ENCODE measurements around the gene TXNDC11.

Gene TXNDC11

DNA sequence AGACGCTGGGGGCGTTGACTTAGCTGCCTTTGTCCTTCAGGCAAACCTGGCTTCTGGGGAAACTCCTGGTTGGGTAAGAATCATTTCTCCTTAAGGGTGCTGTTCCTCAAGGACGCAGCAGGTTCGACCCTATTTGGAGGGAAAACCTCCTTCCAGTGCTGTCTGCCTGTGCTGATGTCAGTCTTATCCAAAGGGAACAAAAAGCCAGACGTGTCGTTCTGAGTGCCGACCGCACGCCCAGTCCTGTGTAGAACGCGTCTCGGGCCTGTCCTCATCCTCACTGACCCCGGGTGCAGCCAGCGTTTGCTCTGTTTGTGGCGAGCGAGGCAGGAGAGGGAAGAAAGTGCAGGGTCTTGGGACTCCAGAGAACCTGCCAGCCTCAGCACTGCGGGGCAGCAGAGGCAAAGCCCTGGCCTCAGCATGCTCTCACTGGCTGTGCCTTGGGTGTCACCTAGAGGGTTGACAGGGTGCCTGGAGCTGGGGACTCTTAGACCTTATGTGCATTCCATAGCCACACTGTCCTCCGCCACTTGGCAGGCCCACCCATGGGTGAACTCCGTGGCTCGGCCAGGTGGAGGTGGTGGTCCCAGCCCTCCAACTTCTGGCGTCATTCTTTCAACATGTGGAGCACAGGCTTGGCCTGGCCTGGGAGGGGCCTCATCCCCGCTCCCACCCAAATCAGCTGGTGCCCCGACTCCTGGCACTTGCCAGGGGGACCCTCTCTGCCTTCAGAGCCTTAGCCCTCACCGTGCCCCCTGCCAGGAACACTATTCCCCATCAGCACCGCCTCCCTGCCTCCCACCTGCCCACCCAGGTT lies 68.4 kb downstream of the TXNDC11 start:
- no peak for DNase-seq

- no peak for DNase-seq
Measured at GRCh38 chr16:11673091-11674000, 69.3 kb downstream of the TXNDC11 start.

- no peak for DNase-seq
Measured at GRCh38 chr16:11672206-11673090, 70.2 kb downstream of the TXNDC11 start.

- DNase-seq: no peak
Measured at GRCh38 chr16:11671676-11672075, 71.0 kb downstream of the TXNDC11 start.

GRCh38 chr16:11671271-11671670 lies 71.4 kb downstream of the TXNDC11 start:
- DNase-seq: no peak

GRCh38 chr16:11670171-11671131 lies 72.2 kb downstream of the TXNDC11 start:
- no peak for DNase-seq

DNA sequence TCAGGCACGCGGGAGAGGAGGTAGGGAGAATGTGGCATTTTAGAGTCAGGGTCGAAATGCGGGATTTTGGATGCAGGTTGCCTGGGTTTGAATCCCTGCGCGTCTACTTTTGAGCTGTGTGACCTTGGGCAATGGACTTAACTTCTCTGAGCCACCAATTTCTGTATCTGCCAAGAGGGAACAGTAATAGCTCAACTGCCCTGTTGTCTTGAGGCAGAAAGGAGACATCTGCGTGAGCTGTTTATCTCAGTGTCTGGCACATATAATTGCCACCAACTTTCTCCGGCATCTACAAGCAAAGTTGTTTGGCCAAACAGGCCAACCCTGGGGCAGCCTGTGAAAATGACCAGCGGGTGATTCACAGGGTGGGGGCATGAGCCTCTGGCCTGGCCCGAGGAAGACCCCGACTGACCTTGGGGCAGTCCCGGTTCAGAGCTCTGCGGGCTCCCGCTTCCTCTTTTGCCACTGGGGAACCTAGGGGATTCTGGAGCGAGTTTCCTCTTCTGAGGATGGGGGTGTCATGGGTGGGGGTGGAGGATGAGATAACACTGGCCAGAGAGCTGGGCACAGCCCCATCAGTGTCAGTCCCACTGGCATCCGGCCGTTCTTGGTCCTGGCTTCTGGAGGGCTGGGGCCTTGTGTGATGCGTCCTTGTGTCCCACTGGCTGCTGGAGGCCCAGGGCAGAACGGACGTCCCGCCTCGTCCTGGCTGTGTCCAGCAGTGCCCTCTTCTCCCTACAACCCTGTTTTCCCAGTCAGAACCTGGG lies 73.1 kb downstream of the TXNDC11 start:
- no peak for DNase-seq

DNA sequence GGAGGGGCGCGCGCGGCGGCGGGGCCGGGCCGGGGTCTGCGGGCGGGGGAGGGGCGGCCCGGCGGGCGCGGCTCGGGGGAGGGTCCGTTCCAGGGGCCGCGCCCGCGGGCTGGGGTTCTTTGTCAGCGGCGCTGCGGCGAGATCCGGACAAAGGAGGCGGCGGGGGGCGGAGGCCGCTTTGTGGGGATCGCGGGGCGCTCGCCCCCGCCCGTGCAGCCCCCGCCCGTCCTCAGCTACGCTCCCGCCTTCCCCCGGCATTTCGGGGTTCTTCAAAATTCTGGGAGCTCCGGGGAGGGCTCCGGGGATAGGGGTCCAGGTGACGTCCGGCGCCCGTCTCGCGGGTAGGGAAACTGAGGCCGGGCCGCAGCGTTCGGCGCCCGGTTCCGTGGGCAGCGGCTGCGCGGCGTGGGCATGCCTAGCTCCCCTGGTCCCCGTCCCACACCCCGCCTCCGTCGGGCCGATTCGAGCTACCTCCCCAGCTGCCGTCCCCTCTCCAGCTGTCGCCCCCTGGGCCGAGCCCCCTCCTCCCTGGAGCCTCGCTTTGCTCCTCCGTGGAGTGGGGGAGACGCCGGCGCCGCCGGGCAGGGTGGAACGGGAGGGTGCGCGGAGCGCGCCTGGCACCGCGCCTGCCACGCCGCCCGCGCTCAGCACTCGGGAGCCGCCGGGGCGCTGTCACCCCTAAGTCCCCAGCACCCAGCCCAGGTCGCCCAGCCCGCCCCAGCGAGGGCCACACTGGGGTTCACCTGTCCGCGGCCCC lies 73.9 kb downstream of the TXNDC11 start:
- DNase-seq: no peak

DNA sequence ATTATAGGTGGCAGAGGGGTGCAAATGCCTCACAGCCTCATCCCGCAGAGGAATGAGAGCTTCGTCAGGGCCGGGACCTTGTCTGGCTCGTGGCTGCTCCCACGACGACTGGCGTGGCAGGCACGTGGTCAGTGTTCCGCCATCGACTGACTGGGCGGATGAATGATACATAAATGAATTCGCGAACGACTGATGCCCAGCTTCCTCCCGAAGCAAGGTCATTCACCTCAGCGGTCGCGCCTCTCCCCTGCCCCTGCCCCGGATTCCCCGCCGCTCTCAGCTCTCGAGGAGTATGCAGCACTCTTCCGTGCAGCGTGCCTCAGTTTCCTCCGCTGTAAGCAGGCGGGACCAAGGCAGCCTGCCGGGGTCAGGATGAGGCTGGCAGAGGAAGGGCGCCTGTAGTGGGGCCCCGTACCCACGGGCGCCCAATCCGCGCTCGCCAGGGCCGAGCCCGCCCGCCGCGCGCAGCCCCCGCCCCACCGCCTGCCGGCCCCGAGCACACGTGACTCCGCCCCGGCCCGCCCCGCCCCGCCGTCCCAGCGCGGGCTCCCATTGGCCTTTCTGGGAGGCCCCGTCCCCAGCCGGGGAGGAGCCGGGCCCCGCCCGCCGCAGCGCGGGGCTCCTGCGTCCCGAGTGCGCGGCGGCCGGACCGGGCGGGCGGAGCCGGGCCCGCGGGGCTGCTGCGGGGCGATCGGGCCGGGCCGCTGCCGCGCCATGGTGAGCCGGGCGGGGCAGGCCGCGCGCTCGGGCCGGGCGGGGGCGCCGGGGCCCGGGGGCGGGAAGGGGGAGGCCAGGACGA lies 74.6 kb downstream of the TXNDC11 start, which contains the start of gene SNN:
Gene SNN, plus strand, starts transcription at position 632 of the 799 bp plus-strand sequence. CDS start 7,605 bp downstream, outside the sequence.
- DNase-seq: no peak

DNA sequence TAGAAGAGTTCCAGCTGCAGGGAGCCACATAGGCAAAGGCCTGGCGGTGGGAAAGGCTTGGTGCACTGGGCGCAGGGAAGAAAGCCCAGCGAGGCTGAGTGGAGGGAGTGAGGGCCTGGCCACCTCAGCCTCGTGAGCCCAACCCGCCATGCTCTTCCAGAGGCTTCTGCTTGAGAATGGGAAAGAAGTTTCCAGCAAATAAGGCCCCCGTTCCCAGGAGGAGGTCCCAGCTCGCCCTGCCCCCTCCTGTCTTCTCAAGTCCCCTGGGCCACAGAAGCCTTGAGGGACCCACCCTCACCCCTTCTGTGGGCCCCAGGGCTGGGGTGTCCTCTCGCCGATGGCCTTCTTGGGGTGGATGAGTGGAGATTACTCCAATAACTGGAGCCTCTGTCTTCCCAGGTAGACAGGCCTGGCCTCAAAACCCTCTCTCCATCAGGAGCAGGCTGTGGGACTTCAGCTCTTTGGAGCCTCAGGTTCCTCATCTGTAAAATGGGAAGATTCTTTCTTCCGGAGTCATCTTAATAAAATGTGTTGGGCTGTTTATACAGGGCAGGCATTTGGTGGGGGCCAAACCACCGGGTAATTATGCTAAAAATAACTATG lies 75.3 kb downstream of the TXNDC11 start:
- DNase-seq: no peak

- no peak for DNase-seq
Measured at GRCh38 chr16:11666103-11667055, 76.3 kb downstream of the TXNDC11 start.

DNA sequence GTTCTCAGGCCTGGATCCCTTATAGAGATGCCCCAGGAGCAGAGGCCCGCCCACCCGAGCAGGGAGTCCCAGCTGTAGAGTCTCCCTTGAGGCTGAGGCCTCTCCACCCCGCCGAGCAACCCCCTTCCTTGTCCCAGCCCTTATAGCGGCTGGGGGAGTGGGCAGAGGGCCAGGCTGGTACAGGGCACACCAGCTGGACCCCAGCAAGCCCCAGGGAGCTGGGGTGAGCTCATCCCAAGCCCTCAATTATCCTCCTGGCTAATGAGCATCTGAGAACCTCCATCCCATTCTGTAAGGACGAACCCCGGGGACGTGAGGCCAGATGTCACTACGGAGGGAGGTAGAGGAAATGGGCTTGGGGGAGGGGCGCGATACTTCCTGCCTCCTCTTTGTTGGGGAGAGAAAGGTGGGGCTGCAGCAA lies 77.6 kb downstream of the TXNDC11 start:
- no peak for DNase-seq

DNA sequence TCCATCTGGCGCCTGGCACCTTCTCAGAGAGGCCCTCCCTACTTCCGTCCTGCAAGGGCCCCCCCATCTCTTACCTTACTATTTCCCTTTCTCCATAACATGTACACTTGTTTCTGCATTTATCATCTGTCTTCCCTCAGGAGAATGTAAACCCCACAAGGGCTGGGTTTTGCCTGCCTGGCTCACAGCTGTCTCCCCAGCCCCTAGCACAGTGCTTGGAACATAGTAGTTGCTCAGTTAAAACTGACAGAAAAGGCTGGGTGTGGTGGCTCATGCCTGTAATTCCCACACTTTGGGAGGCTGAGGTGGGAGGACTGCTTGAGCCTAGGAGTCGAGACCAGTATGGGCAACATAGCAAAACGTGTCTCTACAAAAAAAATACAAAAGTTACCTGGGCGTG lies 80.1 kb downstream of the TXNDC11 start:
- DNase-seq: no peak

DNA sequence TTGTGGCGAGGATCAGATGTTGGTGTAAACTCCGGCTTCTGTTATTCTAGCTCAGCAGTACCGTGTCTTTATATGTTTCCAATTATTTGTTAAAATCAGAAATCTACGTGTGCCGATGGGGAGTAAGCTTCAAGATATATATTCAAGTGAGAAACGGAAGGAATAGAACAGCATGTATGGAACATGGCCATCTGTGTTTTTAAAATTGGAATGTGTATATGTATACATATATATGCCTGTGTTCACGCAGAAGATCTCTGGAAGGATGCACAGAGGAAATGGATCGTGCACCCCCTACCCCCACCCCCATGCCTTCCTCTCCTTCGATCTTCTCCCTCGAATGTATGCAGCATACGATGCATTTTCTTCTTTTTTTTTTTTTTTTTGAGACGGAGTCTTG lies 82.1 kb downstream of the TXNDC11 start:
- no peak for DNase-seq

GRCh38 chr16:11658896-11659708 lies 83.6 kb downstream of the TXNDC11 start:
- DNase-seq: no peak

DNA sequence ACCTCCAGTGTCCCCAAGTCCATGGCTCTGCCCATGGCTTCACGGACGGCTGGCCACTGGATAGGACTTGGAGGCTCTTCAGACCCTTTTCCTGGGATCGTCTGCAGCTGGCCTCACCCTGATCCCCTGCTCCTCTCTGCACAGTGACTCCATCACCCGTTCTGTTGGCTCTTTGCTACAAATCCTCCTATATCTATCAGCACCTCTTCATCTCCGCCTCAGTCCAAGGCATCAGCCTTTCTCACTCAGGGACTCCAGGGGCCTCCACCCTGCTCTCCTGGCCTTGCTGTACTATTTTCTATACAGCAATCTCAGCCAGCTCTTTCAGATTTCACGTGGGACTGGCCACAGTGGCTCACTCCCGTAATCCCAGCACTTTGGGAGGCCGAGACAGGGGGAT lies 85.1 kb downstream of the TXNDC11 start:
- DNase-seq: no peak

DNA sequence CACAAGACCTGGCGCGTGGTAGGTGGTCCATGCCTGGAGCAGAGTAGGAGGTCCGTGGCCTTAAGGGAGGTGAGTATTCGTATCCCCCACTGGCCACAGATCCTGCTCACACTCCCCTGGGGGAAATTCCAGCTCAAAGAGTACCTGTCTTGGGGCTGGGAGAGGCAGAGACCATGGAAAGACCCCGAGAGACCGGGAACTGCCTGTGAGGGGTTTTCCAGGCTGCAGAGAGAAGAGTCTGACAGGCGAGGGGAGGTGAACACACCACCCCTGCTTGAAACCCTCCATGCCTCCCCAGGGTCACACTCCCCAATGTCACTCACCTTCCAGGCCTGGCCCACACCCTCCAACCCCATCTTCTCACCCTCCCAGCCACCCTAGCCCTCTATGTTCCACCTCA lies 87.0 kb downstream of the TXNDC11 start:
- no peak for DNase-seq
